CD4-positive, alpha-beta T cell treated with Interleukin-15 for 4 hours (primary cell): Measurements from ENCODE around the gene NDRG3.

Experiments
- DNase-seq: peaks from one replicate; pipeline ENCODE4 v3.0.0-alpha.2; 2020; ENCODE audit warnings: low spot score

NDRG3 gene

DNA sequence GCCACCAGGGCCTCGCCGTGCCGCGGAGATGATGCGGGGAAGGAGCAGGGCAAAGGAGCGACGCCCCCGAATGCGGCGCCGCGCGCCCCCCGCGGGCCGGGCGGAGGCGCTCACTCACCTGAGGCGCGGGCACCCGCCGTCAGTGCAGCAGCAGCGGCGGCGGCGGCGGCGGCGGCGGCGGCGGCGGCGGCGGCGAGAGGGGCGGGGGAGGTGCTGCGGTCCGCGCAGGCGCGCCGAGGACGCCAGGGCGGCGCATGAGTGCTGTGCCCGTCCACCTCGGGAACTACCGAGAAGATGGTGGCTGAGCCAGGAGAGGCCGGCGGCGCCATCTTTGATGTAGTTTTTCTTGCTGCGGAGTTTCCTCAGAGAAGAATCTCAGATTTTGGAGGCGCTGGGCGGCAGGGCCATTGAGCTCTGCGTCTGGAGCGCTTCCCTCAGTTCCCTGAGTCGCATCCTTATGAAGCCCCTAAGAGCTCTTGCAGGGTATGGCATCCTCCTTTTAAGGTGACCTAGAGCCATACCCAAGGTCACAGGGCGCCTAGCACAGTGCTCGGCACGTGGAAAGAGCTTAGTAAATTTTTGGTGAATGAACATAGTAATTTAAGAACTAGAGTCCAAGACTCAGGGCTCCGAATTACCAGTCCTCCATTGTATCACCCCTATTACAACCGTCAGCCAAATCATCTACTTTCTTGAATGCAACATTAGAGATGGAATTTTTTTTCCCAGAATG lies at the start of gene NDRG3:
TSS of gene NDRG3 (minus strand) at position 164 of the 733 bp plus-strand sequence. CDS start 24,355 bp downstream, outside the sequence.
- DNase-seq: peak; percentile 94

DNA sequence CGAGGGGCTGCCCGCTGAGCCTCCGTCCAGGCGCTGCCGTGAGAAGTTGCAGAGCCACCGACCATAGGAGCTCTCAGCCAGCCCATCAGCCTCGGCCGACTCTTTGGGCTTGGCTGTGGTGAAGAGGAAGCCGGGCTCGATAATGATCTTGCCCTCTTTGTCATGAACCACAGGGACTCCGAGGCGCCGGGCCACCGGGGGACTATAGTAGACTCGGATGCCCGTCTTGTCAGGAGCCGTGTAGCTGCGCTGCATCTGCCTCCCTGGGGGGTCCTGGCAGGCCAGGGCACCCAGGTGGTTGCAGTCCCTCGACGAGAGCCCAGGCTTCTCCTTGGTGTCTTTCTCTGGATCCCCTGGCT lies 48.2 kb upstream of the NDRG3 start:
- DNase-seq: no peak

DNA sequence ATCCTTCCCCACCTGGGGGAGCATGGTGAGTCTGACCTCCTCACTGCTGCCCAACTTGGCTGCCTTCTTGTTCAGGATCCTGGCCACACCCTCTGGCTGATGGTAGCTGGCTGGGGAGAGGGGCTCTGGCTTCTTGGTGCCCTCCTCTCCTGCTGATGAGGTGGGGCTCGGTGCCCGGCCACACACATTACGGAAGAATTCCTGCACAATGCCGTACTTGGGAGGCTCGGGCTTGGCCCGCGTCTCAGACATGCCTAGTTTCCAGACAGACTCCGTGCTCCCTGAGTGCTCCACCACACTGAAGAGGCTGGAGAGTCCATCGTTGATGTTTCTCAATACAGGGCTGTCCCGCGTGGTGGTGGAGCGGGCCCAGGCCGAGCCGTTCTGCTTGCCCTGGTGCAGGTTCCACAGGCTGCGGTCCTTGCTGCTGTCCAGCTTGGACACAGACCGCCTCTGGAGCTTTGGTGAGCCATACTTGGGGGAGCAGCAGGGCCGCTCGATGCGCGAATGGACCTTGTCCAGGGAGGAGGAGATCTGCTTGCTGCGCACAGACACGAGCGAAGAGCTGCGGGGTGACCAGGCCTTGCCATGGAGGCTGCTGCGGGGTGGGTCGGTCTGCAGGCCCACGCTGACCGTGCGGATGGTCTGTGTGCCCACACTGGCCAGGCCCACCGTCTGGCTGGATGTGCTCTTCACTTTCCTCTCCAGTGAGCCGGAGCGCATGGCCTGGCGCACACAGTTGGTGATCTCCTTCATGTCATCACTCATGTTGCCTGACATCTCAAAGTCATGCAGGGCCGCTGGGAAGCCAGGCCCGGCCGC lies 47.6 kb upstream of the NDRG3 start:
- no peak for DNase-seq

DNA sequence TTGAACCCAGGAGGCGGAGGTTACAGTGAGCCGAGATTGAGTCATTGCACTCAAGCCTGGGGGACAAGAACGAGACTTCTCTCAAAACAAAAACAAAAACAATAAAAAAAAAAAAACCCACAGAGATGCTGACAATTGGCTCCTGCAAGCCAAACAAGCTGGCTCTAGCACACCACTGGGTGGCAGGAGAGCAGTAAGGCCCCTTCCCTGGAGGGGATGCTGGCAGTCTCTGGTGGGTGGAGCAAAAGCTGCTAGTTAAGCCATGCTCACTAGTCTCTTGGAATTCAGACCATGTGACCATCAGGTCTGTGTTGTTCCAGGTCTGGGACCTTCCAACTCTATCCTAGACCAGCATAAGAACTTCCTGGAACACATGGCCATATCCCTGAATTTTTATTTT lies 46.5 kb upstream of the NDRG3 start:
- DNase-seq: no peak

DNA sequence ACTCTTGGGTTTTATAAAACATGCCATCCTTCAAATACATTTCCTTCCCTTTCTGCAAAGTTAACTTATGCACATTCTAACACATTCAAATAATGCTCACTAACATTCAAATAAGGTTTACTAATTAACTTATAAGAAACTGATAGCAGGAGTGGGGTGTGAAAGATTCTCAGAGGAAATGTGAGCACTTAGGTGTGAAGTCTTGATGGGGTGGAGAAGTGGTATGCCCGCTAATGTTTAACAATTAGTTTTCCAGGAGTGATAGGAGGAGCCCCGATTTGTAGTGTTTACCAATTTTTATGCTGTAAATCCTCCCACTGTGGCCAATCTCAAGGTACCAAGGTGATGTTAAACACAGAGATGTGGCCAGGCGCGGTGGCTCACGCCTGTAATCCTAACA lies 46.0 kb upstream of the NDRG3 start:
- DNase-seq: no peak

DNA sequence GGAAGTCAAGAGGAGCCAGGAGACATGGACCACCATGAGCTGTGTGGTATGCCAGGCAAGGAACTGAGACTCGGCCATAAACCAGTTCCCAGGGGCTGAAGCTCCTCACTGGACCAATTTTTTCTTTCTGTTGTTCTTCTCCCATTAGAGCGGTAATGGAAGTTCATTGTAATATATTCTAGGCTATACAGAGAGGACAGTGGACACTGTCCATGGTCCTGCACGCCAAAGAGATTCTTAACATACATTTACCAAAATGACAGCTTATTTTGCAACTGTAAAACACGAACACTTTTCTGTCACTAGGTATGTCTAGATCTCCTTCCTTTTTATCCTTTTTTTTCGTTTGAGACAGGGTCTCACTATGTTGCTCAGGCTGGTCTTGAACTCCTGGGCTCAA lies 40.8 kb upstream of the NDRG3 start:
- no peak for DNase-seq

DNA sequence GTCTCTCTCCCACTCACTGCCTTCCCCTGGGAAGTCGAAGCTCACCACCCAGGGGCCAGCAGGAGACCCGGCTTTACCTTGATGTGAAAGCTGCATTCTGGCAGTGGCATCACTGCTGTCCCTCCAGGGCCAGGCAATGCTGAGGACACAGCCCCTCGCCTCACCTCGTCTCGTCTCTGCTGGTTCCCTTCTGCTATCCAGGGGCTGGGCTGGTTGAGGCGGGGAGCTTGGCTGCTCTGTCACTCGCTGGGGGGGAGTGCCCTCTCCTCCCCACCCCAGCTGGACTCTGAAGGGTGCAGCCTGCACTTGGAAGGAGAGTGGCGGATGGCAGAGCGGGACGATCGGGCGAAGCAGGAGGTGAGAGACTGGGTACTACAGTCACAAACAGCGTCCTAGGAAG lies 40.4 kb upstream of the NDRG3 start:
- DNase-seq: no peak

DNA sequence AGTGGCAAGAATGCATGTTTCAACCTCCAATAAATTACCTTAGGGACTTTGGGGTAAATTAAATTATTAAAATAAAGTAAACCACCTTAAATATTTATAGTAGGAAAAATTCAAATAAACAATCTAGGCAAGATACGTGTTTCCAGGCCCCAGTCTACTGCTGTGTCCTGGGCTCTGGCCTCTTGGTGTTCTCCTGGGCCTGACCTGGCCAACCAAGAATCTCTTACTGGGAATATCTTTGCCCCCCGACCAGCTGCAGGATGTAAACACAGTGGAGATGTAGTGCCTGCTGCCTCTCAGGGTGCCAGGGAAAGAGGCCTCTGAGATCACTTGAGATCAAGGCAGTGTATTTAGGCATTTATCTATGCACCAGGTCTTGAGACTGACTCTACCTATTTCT lies 39.4 kb upstream of the NDRG3 start:
- no peak for DNase-seq

- DNase-seq: no peak
Observed at GRCh38 chr20:36784900-36785299, 39.0 kb upstream of the NDRG3 start.

DNA sequence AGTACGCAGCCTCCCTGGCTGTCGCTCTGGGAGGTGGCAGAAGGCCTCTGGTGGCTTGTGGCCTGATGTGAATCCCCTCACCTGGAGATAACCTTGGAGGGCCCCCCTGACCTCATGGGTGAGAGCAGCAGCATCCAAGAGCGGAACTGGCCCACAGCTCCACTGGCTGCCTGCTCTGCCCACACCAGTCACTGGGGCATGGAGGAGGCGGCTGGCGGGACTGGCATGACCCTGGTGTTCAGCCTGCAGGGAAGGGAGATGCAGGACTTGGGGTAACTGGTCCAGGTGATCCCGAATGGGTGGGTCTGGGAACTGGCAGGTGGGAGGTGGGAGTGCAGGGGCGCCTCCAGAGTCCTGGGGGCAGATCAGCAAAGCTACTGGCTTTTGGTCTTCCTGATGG lies 38.2 kb upstream of the NDRG3 start:
- DNase-seq: no peak

GRCh38 chr20:36779656-36780025 lies 33.8 kb upstream of the NDRG3 start:
- no peak for DNase-seq

- DNase-seq: no peak
Observed at GRCh38 chr20:36778831-36779655, 33.2 kb upstream of the NDRG3 start.

DNA sequence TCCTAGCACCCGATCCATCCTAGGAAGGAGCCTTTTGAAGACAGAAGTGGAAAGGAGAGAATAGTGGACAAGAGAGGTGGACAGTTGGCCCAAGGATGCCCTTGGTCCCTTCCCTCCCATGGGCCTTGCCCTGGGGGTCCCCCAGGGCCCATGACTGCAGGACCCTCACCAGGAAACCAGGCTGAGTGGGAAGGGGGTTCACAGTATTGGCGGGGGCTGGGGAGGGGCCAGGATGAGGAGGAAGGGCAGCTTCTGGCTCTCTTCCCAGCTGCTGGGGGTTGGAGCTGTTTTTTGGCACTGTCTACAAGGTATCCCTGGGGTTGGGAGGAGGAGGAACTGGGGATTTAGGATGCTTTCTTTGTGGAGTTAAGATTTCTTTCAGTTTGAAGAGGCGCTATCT lies 31.7 kb upstream of the NDRG3 start:
- no peak for DNase-seq

DNA sequence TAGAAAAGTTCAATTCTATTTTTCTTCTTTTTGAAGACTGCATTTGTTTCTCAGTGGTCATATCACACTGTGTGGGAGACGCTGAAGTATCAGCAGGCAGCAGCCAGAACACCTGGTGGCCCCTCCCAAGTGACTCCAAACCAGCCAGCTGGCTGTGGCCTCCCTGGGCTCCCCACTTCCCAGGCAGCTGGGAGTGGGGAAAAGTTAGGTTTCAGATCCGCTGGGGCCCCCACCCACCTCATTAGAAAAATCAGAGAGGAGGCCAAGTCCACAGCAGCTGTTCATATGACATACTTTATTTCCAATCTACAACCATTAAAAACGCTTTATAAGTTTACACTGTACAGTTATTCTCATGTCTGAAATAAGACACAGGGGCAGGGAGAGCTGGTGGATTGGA lies 31.3 kb upstream of the NDRG3 start:
- DNase-seq: no peak

DNA sequence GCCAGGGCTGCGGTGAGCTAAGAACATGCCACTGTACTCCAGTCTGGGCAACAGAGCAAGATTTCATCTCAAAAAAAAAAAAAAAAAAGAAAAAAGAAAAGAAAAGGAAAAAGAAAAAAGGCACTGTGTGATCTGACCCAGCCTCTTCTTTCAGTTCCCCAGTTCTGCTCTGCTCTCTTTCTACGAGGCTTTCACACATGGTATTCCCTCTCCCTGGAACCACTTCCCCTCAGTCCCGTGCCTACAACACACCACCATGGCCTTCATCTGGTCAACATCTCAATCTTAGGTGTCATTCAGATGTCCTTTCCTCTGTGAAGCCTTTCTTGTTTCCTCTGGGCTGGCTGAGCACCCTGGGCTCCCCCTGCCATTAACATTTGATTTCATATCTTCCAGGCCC lies 29.9 kb upstream of the NDRG3 start:
- no peak for DNase-seq

- no peak for DNase-seq
Observed at GRCh38 chr20:36775196-36775595, 29.3 kb upstream of the NDRG3 start.

- DNase-seq: peak; percentile 97
Observed at GRCh38 chr20:36773597-36774390, 27.9 kb upstream of the NDRG3 start, which contains the start of gene DSN1. Gene DSN1, minus strand, starts transcription at chr20:36773763. Its CDS starts 2,305 bp downstream, at chr20:36771458.

- no peak for DNase-seq
Observed at GRCh38 chr20:36773107-36773596, 27.3 kb upstream of the NDRG3 start.

GRCh38 chr20:36770680-36771079 lies 24.8 kb upstream of the NDRG3 start:
- DNase-seq: no peak

- DNase-seq: no peak
Observed at GRCh38 chr20:36768768-36769430, 23.0 kb upstream of the NDRG3 start.

GRCh38 chr20:36761125-36761524 lies 15.2 kb upstream of the NDRG3 start:
- no peak for DNase-seq
